B cell (primary cell): ENCODE measurements around the gene KDF1.

Experiments used
- CTCF ChIP-seq: fragments of 200-600 bp; IDR thresholded peaks from one replicate; pipeline ENCODE4 v1.8.0; 2022; ENCODE audit warnings: antibody characterized with exemption, mild to moderate bottlenecking
- EZH2 ChIP-seq: IDR thresholded peaks from 2 replicates; pipeline ENCODE4 v1.6.1; 2012; ENCODE audit warnings: borderline replicate concordance, low read depth, mild to moderate bottlenecking, moderate library complexity, low read length; ENCODE audit not compliant: insufficient read depth, poor library complexity, severe bottlenecking

DNA sequence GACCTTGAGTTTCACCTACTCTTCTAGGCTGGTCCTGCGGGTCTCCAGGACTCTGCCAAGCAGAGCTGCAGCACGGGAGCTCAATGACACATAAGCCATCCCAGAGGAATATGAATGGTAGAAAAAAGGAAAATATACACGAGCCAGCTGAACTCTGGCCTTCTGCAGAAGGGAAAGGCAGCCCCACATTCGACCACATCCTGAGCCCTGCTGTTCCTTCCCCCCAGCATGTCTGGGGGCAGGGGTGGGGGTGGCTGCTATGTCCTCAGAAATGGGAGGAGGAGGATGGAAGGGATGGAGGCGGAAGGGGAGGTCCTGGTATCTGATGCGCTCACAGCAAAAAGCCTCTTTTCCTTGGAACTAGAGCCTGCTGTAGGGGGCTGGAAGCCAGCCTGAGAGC, 12.1 kb upstream of the KDF1 start:
- TF ChIP-seq EZH2: no peak
- no peak for TF ChIP-seq CTCF
